Mesendoderm (in vitro differentiated cells): ENCODE data around the gene C11orf54.

Experiments
- DNase-seq: peaks from one replicate; pipeline ENCODE4 v3.0.0; 2013
- H2AK5ac ChIP-seq: 2 replicates; pipeline ENCODE4 v1.6.1; 2013; ENCODE audit warnings: low read length, inconsistent platforms
- H2BK120ac ChIP-seq: 2 replicates; pipeline ENCODE4 v1.6.1; 2013; ENCODE audit warnings: low read depth, mild to moderate bottlenecking, low read length, moderate library complexity, mixed read lengths
- H2BK15ac ChIP-seq: replicated peaks from 2 replicates; pipeline ENCODE4 v1.6.1; 2013; ENCODE audit warnings: low read depth, mild to moderate bottlenecking, moderate library complexity
- H2BK5ac ChIP-seq: 2 replicates; pipeline ENCODE4 v1.6.1; 2013; ENCODE audit warnings: low read length, inconsistent platforms
- H3K18ac ChIP-seq: 2 replicates; pipeline ENCODE4 v1.6.1; 2013; ENCODE audit warnings: mild to moderate bottlenecking, low read length, mixed read lengths
- H3K23ac ChIP-seq: one replicate; pipeline ENCODE4 v1.6.1; 2013; ENCODE audit warnings: low read length
- H3K27ac ChIP-seq: 2 replicates; pipeline ENCODE4 v1.5.1; 2013; ENCODE audit warnings: low read depth, mild to moderate bottlenecking, inconsistent platforms, low read length, moderate library complexity
- H3K27me3 ChIP-seq: 2 replicates; pipeline ENCODE4 v1.6.1; 2013; ENCODE audit warnings: low read length, control low read depth, mild to moderate bottlenecking, inconsistent platforms; ENCODE audit not compliant: insufficient read depth, poor library complexity
- H3K36me3 ChIP-seq: 2 replicates; pipeline ENCODE4 v1.6.1; 2013; ENCODE audit warnings: low read length, inconsistent platforms; ENCODE audit not compliant: control insufficient read depth, insufficient read depth
- H3K4ac ChIP-seq: one replicate; pipeline ENCODE4 v1.6.1; 2013; ENCODE audit warnings: low read depth, mild to moderate bottlenecking, low read length, moderate library complexity
- H3K4me1 ChIP-seq: 2 replicates; pipeline ENCODE4 v1.6.1; 2013; ENCODE audit warnings: low read depth, low read length, inconsistent platforms; ENCODE audit not compliant: control insufficient read depth
- H3K4me2 ChIP-seq: 2 replicates; pipeline ENCODE4 v1.6.1; 2013; ENCODE audit warnings: low read length
- H3K4me3 ChIP-seq: 2 replicates; pipeline ENCODE4 v1.5.1; 2013; ENCODE audit warnings: mild to moderate bottlenecking, low read length
- H3K56ac ChIP-seq: one replicate; pipeline ENCODE4 v1.6.1; 2013; ENCODE audit warnings: low read length
- H3K79me1 ChIP-seq: 2 replicates; pipeline ENCODE4 v1.6.1; 2013; ENCODE audit warnings: low read length, inconsistent platforms
- H3K79me2 ChIP-seq: 2 replicates; pipeline ENCODE4 v1.6.1; 2013; ENCODE audit warnings: mild to moderate bottlenecking, low read length; ENCODE audit not compliant: control insufficient read depth, insufficient read depth
- H3K9ac ChIP-seq: 2 replicates; pipeline ENCODE4 v1.6.1; 2013; ENCODE audit warnings: low read length, inconsistent platforms
- H4K5ac ChIP-seq: one replicate; pipeline ENCODE4 v1.6.1; 2013; ENCODE audit warnings: low read length
- H4K8ac ChIP-seq: one replicate; pipeline ENCODE4 v1.6.1; 2013; ENCODE audit warnings: low read depth, mild to moderate bottlenecking, control low read depth, low read length, moderate library complexity
- WGBS: extraction: QIAGEN DNeasy Blood & Tissue Kit; methylation state at CpG from one replicate; pipeline ENCODE4 v1.1.7; 2013; ENCODE audit warnings: low lambda C conversion rate, missing lambda C conversion rate; ENCODE audit not compliant: insufficient coverage; ENCODE audit errors: extremely low coverage; 5-methylcytosine and 5-hydroxymethylcytosine counted together

C11orf54 gene

DNA sequence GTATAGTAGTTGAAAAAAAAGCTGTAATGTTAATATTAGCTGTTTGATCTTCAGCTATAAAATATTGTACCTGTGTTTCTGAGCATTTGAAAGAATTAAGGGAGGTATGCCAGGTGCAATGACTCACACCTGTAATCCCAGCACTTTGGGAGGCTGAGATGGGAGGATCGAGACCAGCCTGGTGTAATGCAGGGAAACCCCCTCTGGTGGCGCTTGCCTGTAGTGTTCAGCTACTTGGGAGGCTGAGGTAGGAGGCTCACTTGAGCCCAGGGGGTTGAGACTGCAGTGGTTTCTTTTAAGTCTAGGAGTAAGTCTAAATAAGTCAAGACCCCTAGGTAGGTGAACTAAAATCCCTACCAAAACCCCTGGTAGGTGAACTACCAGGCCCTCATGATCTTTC is 37.2 kb upstream of the C11orf54 start:
- Histone ChIP-seq H2AK5ac (no peak overlapping the region), H3K79me2 (no peaks in the 10 kb centered on the region), H2BK120ac (no peak overlapping the region), H3K36me3 (no peaks in the 10 kb centered on the region), H3K9ac (no peak overlapping the region), H4K8ac (no peak overlapping the region), H4K5ac (no peak overlapping the region), H3K79me1 (no peaks in the 10 kb centered on the region), H3K4me3 (no peak overlapping the region), H3K23ac (no peak overlapping the region), H2BK5ac (no peak overlapping the region), H3K18ac (no peak overlapping the region), H3K4me2 (no peak overlapping the region), H2BK15ac (no peak overlapping the region), H3K4me1 (no peaks in the 10 kb centered on the region), H3K27ac (no peak overlapping the region), H3K56ac (no peak overlapping the region), H3K27me3 (no peaks in the 10 kb centered on the region), H3K4ac (no peak overlapping the region)
- DNase-seq, result peak; percentile 39
- WGBS, result no CpG with 5 or more reads among the region's 2 CpGs

GRCh38 chr11:93710239-93710638 is 31.2 kb upstream of the C11orf54 start:
- no peak for DNase-seq
- no CpG with 5 or more reads among the region's 1 CpG for WGBS

DNA sequence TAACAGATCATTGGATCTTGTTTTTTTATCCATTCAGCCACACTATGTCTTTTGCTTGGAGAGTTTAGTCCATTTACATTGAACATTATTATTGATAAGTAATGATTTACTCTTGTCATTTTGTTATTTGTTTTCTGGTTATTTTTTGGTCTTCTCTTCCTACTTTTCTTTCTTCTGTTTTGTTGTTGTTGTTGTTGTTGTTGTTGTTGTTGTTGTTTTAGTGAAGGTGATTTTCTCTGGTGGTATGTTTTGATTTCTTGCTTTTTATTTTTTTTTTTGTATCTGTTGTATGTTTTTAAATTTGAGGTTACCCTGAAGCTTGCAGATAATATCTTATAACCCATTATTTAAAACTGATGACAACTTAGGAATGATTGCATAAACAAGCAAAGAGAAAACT is 28.8 kb upstream of the C11orf54 start:
- H4K8ac ChIP-seq, result no peak overlapping the region
- no peak overlapping the region for H3K4me2 ChIP-seq
- no peak overlapping the region for H2BK120ac ChIP-seq
- H3K4me3 ChIP-seq, result no peak overlapping the region
- no peak overlapping the region for H3K4ac ChIP-seq
- H3K79me2 ChIP-seq, result no peaks in the 10 kb centered on the region
- H2AK5ac ChIP-seq, result no peak overlapping the region
- H3K9ac ChIP-seq, result no peak overlapping the region
- H3K36me3 ChIP-seq, result no peaks in the 10 kb centered on the region
- no peak overlapping the region for H3K56ac ChIP-seq
- H3K79me1 ChIP-seq, result no peaks in the 10 kb centered on the region
- H4K5ac ChIP-seq, result no peak overlapping the region
- H2BK5ac ChIP-seq, result no peak overlapping the region
- H2BK15ac ChIP-seq, result no peak overlapping the region
- no peaks in the 10 kb centered on the region for H3K27me3 ChIP-seq
- H3K4me1 ChIP-seq, result peaks cover 2% of the 10 kb centered on the region
- no peak overlapping the region for H3K18ac ChIP-seq
- no peak overlapping the region for H3K27ac ChIP-seq
- no peak for DNase-seq
- no peak overlapping the region for H3K23ac ChIP-seq

More at GRCh38 chr11:93710239-93710638, 31.2 kb upstream of the C11orf54 start:
- H3K4me1 ChIP-seq, result no peaks in the 10 kb centered on the region
- no peak overlapping the region for H4K8ac ChIP-seq
- no peak overlapping the region for H2BK120ac ChIP-seq
- H2BK15ac ChIP-seq, result no peak overlapping the region
- H3K9ac ChIP-seq, result no peak overlapping the region
- H4K5ac ChIP-seq, result no peak overlapping the region
- no peak overlapping the region for H3K4me2 ChIP-seq
- H2AK5ac ChIP-seq, result no peak overlapping the region
- H3K56ac ChIP-seq, result no peak overlapping the region
- no peaks in the 10 kb centered on the region for H3K27me3 ChIP-seq
- no peak overlapping the region for H3K4me3 ChIP-seq
- no peak overlapping the region for H3K23ac ChIP-seq
- H2BK5ac ChIP-seq, result no peak overlapping the region
- H3K4ac ChIP-seq, result no peak overlapping the region
- no peak overlapping the region for H3K27ac ChIP-seq
- no peaks in the 10 kb centered on the region for H3K79me1 ChIP-seq
- no peaks in the 10 kb centered on the region for H3K36me3 ChIP-seq
- no peaks in the 10 kb centered on the region for H3K79me2 ChIP-seq
- H3K18ac ChIP-seq, result no peak overlapping the region

DNA sequence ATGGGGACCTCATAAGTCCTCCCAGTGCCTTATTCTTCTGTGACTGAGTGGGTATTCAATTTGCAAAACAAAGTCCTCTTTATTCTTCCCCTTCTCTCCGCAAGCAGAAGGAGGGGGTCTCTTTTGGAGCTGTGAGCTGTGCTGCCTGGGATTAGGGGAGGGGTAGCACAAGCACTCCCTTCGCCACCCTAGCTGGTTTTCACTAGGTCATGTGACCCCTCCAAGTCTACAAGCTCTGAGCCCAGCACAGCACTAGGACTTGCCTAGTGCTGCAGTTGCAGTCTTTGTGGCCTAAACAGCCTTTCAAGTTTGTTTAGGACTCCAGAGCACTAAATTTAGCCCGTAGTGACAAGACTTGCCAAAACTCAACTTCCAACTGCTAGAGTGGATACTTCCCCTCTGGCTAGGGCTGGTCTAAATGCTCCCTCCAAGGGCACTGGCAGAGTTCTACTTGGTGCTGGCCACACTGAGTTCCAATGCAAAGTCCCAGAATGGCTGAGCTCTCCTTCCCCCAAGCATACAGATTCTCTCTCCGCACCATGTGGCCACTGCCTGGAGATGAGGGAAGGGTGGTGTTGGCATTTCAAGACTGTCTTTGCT is 25.6 kb upstream of the C11orf54 start:
- Histone ChIP-seq H3K79me1 (no peaks in the 10 kb centered on the region), H2BK15ac (no peak overlapping the region), H2BK120ac (no peak overlapping the region), H3K56ac (no peak overlapping the region), H3K9ac (no peak overlapping the region), H3K79me2 (no peaks in the 10 kb centered on the region), H2AK5ac (no peak overlapping the region), H3K4me3 (no peak overlapping the region), H3K36me3 (no peaks in the 10 kb centered on the region), H3K4ac (no peak overlapping the region), H4K5ac (no peak overlapping the region), H3K4me1 (peaks cover 2% of the 10 kb centered on the region), H3K27me3 (no peaks in the 10 kb centered on the region), H3K27ac (no peak overlapping the region), H2BK5ac (no peak overlapping the region), H3K18ac (no peak overlapping the region), H3K4me2 (no peak overlapping the region), H4K8ac (no peak overlapping the region), H3K23ac (no peak overlapping the region)
- WGBS, result no CpG with 5 or more reads among the region's 4 CpGs
- no peak for DNase-seq

GRCh38 chr11:93717501-93717900 is 24.0 kb upstream of the C11orf54 start:
- no peak overlapping the region for H3K18ac ChIP-seq
- H4K8ac ChIP-seq, result no peak overlapping the region
- no peaks in the 10 kb centered on the region for H3K79me1 ChIP-seq
- no peak overlapping the region for H2BK120ac ChIP-seq
- no peak overlapping the region for H2AK5ac ChIP-seq
- no peaks in the 10 kb centered on the region for H3K27me3 ChIP-seq
- no peak overlapping the region for H3K4me2 ChIP-seq
- H3K9ac ChIP-seq, result no peak overlapping the region
- no peak overlapping the region for H3K56ac ChIP-seq
- H2BK5ac ChIP-seq, result no peak overlapping the region
- no peak overlapping the region for H2BK15ac ChIP-seq
- H3K4ac ChIP-seq, result no peak overlapping the region
- H3K36me3 ChIP-seq, result no peaks in the 10 kb centered on the region
- no peak overlapping the region for H4K5ac ChIP-seq
- no peak for DNase-seq
- H3K4me3 ChIP-seq, result no peak overlapping the region
- no peaks in the 10 kb centered on the region for H3K79me2 ChIP-seq
- H3K23ac ChIP-seq, result no peak overlapping the region
- no peak overlapping the region for H3K27ac ChIP-seq
- peaks cover 2% of the 10 kb centered on the region for H3K4me1 ChIP-seq
- no CpG with 5 or more reads among the region's 1 CpG for WGBS

- no peaks in the 10 kb centered on the region for H3K27me3 ChIP-seq
Observed at GRCh38 chr11:93718057-93718563, 23.4 kb upstream of the C11orf54 start.

More at GRCh38 chr11:93718057-93718563, 23.4 kb upstream of the C11orf54 start:
- Histone ChIP-seq H3K79me2 (no peaks in the 10 kb centered on the region), H3K4me1 (peaks cover 2% of the 10 kb centered on the region), H3K4ac (no peak overlapping the region), H3K23ac (no peak overlapping the region), H3K4me2 (no peak overlapping the region), H3K56ac (no peak overlapping the region), H3K79me1 (no peaks in the 10 kb centered on the region), H2BK5ac (no peak overlapping the region), H3K27ac (no peak overlapping the region), H3K4me3 (no peak overlapping the region), H2BK120ac (no peak overlapping the region), H4K5ac (no peak overlapping the region), H3K9ac (no peak overlapping the region), H3K36me3 (no peaks in the 10 kb centered on the region), H3K18ac (no peak overlapping the region), H2AK5ac (no peak overlapping the region), H2BK15ac (no peak overlapping the region), H4K8ac (no peak overlapping the region)
- DNase-seq, result peak; percentile 69
- WGBS, result no CpG with 5 or more reads among the region's 4 CpGs
